Fibroblast of lung (primary cell): ENCODE data around the gene TPM4.

Source experiments
- EZH2 ChIP-seq: IDR thresholded peaks from 2 replicates; pipeline ENCODE4 v1.5.1; 2012; ENCODE audit warnings: low read length, control low read depth, mild to moderate bottlenecking; ENCODE audit errors: missing control alignments
- TF ChIP-seq, protein P1 (sequence below), 2 donors: IDR thresholded peaks in 1 of 2; conservative IDR thresholded peaks in 1 of 2; 1 replicate in 1 of 2; 2 replicates in 1 of 2; pipeline ENCODE4 v1.5.1; 2011 to 2012; ENCODE audit warnings: low read length in 2 of 2, control low read depth in 1 of 2, inconsistent platforms in 1 of 2, low read depth in 1 of 2, mild to moderate bottlenecking in 1 of 2

DNA sequence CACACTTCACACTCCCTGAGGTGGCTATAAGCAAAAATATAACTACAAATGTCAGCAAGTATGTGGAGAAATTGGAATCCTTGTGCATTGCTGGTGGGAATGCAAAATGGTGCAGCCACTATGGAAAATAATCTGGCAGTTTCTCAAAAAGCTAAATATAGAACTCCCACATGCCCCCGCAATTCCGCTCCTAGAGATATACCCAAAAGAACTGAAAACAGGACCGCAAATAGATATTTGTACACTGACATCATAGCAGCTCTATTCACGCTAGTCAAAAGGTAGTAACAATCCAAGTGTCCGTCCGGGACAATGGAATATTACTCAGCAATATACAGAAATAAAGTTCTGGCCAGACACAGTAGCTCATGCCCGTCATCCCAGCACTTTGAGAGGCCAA is 31.5 kb upstream of the TPM4 start:
- TF ChIP-seq, protein P1, sequence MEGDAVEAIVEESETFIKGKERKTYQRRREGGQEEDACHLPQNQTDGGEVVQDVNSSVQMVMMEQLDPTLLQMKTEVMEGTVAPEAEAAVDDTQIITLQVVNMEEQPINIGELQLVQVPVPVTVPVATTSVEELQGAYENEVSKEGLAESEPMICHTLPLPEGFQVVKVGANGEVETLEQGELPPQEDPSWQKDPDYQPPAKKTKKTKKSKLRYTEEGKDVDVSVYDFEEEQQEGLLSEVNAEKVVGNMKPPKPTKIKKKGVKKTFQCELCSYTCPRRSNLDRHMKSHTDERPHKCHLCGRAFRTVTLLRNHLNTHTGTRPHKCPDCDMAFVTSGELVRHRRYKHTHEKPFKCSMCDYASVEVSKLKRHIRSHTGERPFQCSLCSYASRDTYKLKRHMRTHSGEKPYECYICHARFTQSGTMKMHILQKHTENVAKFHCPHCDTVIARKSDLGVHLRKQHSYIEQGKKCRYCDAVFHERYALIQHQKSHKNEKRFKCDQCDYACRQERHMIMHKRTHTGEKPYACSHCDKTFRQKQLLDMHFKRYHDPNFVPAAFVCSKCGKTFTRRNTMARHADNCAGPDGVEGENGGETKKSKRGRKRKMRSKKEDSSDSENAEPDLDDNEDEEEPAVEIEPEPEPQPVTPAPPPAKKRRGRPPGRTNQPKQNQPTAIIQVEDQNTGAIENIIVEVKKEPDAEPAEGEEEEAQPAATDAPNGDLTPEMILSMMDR (conservative IDR thresholded peaks at IDR 0.05 in 1 of 2, IDR thresholded peaks at IDR 0.05 in 1 of 2; ENCODE audit: low read depth in 1 of 2, low read length in 2 of 2) = no peak
- TF ChIP-seq EZH2 = no peak
